NCI-H82 treated with DMSO at 0.1 percent for 48 hours (cell line): ENCODE results near the gene WDR45.
A peak's percentile ranks its signal among the peaks of the same experiment; 100 is the strongest.

ENCODE experiments used
- DNase-seq: peaks from one replicate; lab custom pipeline; 2025; ENCODE audit not compliant: unreplicated experiment; lab: John Stamatoyannopoulos, UW

The WDR45 gene

DNA sequence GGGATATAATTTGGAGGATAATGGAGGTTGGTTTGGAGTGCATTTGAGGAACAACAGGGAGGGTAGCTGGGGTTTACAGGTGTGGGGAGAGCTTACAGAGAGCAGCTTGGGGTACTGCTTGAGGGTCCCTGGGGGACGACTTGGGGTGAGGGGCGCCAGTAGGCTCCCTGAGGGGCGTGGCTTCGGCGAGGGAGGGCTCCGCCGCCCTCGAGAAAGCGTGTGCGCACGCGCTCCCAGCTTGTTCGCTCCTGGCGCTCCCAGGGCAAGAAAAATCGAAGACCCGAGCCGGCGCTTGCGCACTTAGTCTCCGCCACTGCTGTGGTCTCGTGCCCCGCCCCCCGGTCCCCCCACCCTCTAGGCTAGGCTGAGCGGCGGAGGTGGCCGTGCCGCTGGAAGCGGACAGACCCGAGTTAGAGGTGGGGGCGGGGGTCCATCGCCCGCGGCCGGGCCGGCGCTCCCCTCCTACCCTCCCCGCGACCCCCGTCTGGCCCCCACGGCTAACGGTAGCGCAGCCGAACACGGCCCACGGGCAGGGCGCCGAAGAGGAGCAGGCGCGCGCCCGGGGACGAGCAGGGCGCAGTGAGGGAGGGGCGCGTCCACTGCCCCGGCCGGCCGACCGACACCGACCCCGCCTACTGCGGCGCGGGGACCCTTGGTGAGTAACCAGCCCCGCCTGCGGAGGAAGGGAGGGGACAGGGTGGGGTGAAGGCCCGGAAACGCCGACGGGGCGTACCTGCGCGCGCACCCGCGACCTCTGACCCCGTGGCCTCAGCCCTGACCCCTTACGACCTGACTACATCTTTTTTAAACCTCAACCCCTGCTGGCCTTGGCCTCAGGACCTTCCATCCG is 26.2 kb downstream of the WDR45 start:
- peak; percentile 54 for DNase-seq

DNA sequence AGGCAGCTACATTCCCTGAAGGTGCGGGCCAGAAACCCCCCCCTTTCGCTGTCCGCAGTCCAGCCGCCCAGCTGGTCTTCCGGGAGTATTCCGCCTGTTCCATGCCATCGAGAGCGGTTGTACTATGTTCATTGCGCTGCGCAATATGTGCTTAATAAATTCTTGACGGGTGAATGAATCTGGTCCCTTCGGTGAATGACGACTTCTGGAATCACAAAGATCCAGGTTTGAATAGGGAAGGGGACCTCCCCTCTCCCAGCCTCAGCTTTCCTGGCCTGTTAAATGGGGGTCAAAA is 35.8 kb downstream of the WDR45 start:
- no peak for DNase-seq

DNA sequence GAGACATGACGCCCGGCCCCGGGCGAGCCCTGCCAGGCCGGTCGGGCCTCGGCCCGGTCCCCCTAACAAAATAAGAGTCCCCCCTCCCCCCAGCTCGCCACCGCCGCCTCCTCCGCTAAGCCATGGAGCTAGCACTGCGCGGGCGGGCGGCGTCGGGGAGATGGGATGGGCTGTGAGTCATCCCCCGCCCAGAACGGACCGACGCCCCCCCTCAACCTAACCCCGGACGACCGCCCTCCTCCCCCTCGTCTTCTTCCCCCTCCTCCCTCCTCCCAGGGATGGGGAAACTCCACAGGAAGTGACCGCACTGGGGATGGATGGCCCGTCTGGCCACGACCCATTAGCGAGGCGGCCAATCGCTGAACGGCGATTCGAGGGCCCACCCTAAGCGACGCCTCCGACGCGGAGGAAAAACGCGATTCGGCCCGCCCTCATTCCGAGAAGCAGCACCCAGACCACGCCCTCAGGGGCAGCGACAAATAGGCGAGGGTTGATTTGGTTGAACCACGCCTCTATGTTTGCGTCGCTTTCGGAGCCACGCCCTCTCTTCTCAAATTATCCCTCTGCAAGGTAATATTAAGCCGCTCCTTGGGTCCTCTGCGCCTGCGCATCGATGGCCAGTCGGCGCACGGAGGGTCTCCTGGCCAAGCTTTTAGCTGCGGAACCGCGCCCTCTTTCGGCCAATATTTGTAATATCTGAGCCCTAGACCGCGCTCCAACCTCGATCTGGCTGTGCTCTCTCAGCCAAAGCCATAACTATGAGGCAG is 36.3 kb downstream of the WDR45 start, which contains the start of gene TFE3:
TFE3 (minus strand) TSS at position 138 of the 767 bp plus-strand sequence; CDS start at position 7, 131 bp downstream.
- peak; percentile 98 for DNase-seq

DNA sequence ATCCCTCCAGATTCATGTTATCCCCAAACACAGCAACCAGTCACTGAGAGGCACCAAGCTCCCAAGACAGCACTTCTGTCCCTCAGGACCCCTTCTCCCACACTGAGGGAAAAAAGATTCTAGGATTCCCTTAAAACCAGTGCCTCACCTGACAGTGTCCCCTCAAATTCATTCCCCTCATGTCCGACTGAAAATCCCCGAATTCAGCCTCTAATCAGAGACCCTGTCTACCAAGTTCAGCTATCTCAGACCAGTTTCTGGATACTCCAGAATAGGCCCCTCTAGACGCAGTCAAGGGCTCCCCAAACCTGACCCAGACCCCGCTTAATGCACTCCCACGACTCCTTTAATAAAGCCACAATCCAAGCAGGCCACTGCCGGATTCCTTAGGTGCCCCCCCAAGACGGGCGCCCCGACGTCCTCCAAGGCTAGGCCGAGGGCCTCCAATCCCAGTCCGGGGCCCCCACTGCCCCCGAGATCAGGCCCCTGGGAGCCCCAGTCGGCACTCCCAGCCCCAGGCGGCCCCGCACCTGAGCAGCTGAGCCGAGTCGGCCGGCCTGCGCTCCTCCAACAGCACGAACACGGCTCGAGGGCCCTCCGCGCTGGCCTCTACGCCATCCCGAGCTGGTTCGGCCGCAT is 37.0 kb downstream of the WDR45 start:
- no peak for DNase-seq

DNA sequence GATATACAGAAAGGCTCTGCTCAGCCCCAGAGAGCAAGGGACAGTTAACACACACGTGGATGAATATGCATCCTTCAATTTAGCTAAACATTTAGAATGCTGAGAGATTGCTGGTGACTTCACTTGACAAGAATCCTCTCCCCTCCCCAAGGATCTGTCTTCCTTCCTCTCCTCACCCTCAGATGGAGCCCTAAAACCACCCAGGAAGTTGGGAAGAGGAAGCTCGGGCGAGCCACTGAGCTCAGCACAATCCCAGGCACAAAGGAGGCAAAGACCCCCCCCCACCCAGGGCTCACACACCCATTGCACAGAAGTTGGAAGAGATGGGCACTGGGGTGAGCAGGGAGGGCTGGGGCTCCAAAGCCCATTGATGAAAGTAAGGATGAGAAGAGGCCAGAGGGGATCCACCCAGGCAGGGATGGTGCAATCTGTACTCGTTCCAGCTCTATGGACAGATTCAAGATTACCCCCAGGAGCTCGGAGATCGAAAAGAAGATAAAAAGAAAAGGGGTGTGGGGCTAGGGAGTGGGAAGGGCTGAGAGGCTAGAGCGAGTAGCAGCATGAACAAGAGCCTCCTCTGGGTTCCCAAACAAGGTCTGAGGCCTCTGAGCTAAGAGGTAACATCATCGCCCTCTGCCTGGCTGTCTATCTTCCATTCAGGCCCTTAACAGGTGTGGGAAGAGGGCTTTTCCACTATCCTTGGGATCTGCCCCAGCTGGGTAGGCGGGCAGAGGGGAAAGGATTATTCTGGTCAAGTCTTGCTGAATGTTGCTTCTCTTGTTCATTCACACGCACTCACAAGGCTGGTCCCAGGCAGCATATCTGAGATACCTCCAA is 37.7 kb downstream of the WDR45 start:
- peak; percentile 7 for DNase-seq

DNA sequence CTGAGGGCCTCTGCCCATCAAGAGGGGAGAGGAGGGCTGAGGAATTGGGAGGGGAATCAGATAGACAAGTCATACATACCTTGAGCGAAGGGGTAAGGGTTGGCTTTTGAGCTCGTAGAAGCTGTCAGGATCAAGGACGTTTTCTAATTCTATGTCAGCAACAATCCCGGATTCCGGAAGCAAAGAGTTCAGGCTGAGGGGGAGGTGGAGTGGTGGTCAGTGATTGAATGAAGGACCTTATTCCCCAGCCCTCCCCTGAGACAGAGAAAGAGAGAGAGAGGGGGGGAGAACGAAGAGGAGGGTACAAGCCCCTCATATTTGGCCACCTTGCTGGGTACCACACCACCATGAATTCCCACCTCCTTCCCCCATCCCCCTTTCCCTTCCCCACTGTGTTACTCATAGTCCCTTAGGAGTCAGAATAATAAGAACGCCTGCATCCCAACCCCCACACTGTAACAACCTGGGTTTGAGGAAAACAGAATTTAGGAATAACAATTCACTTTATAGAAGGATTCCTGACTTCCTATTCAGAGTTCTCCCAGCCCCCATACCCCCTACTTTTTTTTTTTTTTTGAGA is 39.2 kb downstream of the WDR45 start:
- DNase-seq, result no peak

DNA sequence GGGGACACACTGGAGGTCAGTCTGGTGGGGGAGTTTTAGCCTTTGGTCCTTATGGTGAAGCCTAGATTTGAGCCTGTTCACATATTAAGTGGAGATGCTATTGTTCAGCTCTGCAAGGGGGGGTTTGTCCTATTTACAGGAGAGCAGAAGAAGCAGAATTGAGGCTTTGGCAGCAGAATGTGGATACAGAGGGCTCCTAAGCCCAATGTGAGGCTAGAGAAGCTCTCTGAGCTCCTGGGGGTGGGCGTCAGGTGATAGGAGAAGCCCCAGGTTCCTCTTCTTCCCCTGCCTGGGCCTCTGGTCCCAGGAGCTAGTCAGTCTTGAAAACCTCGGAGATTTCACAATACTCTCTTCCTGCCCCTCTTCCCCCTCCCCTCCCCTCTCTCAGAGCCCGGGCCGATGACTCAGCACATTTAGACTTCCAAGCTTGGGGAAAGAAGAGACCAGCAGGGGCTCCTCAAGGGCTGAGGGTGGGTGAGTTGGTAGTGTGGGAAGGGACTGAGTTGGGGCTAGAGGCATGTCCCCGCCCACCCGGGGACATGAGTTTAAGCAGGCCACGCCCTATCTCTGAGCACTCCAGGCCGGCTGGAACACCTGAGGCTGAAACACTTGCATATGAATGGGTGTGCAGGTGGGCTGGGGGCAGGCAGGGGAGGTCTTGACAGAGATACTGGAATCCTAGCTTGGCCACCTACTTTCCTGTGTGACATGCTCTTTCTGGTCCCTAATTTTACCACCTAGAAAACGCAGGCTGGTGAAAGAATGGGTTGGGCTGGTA is 39.9 kb downstream of the WDR45 start:
- DNase-seq, result peak; percentile 78

DNA sequence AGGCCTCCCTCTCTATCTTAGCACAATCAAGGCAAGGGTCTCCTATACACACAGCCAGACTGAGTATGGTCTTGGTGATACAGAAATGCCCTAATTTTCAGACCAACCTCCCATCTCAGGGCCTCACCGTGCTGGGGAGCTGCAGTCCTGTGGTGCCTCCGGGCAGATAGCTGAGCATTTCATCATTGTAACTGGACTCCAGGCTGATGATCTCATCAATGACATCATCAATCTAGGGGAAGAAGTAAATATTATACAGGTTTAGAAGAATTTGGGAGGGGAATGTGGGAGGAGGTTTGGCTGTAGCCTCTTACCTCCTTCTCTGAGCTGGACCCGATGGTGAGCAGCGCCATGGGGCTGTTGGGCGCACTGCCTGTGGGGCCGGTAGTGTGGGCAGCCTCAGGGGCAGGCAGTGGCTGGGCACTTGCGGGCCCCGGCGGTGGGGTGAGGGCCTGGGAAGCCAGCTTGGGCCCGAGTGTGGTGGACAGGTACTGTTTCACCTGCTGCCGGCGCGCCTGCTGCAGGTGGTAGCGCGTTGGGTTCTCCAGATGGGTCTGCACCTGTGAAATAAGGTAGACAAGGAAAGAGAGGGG is 41.7 kb downstream of the WDR45 start:
- DNase-seq, result no peak

DNA sequence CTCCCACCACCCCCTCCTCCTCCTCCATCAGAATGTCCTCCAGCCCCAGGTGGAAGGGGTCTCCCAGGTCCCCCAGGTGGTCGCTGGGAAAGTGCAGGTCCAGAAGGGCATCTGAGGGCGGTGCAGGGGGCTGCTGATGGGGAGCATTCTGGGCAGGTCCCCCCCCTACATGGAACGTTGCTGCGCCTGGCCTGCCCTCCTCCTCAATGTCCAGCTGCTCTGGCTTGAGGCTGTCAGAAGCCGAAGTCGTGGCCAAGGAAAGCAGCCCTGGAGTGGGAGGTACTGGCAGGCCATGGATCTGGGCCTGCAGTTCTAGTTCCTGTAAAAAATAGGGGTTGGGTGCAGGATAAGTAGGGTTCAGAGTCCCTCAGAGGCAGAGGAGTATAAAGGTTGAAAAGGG is 49.4 kb downstream of the WDR45 start:
- no peak for DNase-seq

DNA sequence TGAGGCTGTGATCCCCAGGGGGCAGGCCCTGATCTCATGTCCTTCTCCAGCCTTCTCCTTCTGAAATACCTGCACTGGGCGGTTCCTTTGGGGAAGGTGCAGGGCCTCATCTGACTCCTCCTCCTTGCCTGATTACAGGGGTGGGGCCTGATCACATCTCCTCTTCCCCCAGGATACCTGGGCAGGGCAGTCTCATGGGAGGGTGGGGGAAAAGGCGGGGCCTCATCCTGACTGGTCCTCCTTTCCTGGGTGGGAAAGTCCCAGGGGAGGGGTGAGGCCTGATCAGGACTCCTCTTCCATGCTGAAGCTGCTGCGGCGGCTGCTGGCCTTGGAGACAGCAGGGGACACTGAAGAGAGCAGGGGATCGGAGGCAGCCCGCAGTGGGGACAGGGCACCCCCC is 49.8 kb downstream of the WDR45 start:
- DNase-seq, result no peak
